NB4 (cell line): ENCODE results near the gene TAS2R13.

ENCODE experiments used
- CTCF ChIP-seq: IDR thresholded peaks from one replicate; pipeline ENCODE4 v1.5.1; 2012; ENCODE audit warnings: low read depth, low read length
- MAX ChIP-seq: IDR thresholded peaks from 2 replicates; pipeline ENCODE4 v1.6.1; 2011; ENCODE audit warnings: low read depth, low read length
- POLR2A ChIP-seq: IDR thresholded peaks from 2 replicates; pipeline ENCODE4 v1.6.1; 2011; ENCODE audit warnings: mild to moderate bottlenecking; ENCODE audit not compliant: insufficient read length; ENCODE audit errors: extremely low read depth

- TF ChIP-seq CTCF (no peak), MAX (no peak), POLR2A (no peak)
These were observed 1.0 kb upstream of the TAS2R13 start for GRCh38 chr12:10910380-10910779.
